SK-N-SH (cell line): ENCODE measurements around the gene MRPL36. TPM values are rescaled to one million over a fixed set of nuclear protein-coding genes. Genes with fewer than 3 reads are reported as not detected.

ENCODE experiments used
- CTCF ChIA-PET: fragments of 300-600, 350-600 bp; formaldehyde crosslinking; extraction: SDS; loops from one replicate; lab custom pipeline; 2021; lab: Yijun Ruan, JAX
- POLR2A ChIA-PET: fragments of 350-600 bp; sonication (Branson Sonifier 250); formaldehyde crosslinking; extraction: SDS; loops from one replicate; lab custom pipeline; 2020; ENCODE audit warnings: antibody characterized with exemption, inconsistent platforms; lab: Yijun Ruan, JAX
- DNase-seq: peaks from one replicate; pipeline ENCODE4 v3.0.0; 2012
- H2AFZ ChIP-seq: fragments of 200-600 bp; sonication (generic); 2 replicates; pipeline ENCODE4 v1.8.1; 2016; ENCODE audit warnings: antibody characterized with exemption, mild to moderate bottlenecking, low read depth
- H3F3A ChIP-seq: fragments of 200-600 bp; sonication (generic); replicated peaks from 2 replicates; pipeline ENCODE3; 2016; ENCODE audit warnings: antibody characterized with exemption, mild to moderate bottlenecking; ENCODE audit not compliant: insufficient read depth
- H3K27ac ChIP-seq, 2 experiments: fragments of 200-500 bp in 1 of 2; fragments of 200-600 bp in 1 of 2; sonication (Bioruptor generic) in 1 of 2; sonication (generic), shearing (Covaris generic) in 1 of 2; 2 replicates each; pipeline versions ENCODE4 v1.5.1 to v1.6.1; 2014 to 2016; ENCODE audit warnings: low read depth in 2 of 2, inconsistent platforms in 1 of 2, low read length in 1 of 2, mild to moderate bottlenecking in 1 of 2, mixed read lengths in 1 of 2
- H3K27me3 ChIP-seq: fragments of 200-600 bp; sonication (generic), shearing (Covaris generic); 2 replicates; pipeline ENCODE4 v1.6.1; 2016; ENCODE audit warnings: mixed run types; ENCODE audit not compliant: insufficient read depth
- H3K36me3 ChIP-seq, 2 experiments: fragments of 200-500 bp in 1 of 2; fragments of 200-600 bp in 1 of 2; sonication (Bioruptor generic) in 1 of 2; sonication (generic) in 1 of 2; replicated peaks in 1 of 2; 2 replicates each; pipeline versions ENCODE3 to v1.5.1; 2014 to 2016; ENCODE audit warnings: low read length in 1 of 2, mild to moderate bottlenecking in 1 of 2; ENCODE audit not compliant: insufficient read depth in 2 of 2, control insufficient read depth in 1 of 2
- H3K4me1 ChIP-seq, 2 experiments: fragments of 200-500 bp in 1 of 2; fragments of 200-600 bp in 1 of 2; sonication (Bioruptor generic) in 1 of 2; sonication (generic), shearing (Covaris generic) in 1 of 2; 2 replicates each; pipeline versions ENCODE4 v1.5.1 to v1.6.1; 2014 to 2016; ENCODE audit warnings: low read depth in 1 of 2, low read length in 1 of 2, mixed run types in 1 of 2; ENCODE audit not compliant: insufficient read depth in 2 of 2, control insufficient read depth in 1 of 2
- H3K4me2 ChIP-seq: fragments of 200-600 bp; sonication (generic), shearing (Covaris generic); 2 replicates; pipeline ENCODE4 v1.6.1; 2017; ENCODE audit warnings: mixed run types
- H3K4me3 ChIP-seq, 2 experiments: fragments of 200-500 bp in 1 of 2; fragments of 200-600 bp in 1 of 2; sonication (Bioruptor generic) in 1 of 2; sonication (generic), shearing (Covaris generic) in 1 of 2; 2 replicates each; pipeline versions ENCODE4 v1.5.1 to v1.8.1; 2014 to 2016; ENCODE audit warnings: low read depth in 2 of 2, inconsistent platforms in 1 of 2, low read length in 1 of 2, mild to moderate bottlenecking in 1 of 2, mixed read lengths in 1 of 2, moderate library complexity in 1 of 2
- H3K79me2 ChIP-seq: fragments of 200-600 bp; sonication (generic); 2 replicates; pipeline ENCODE4 v1.8.1; 2017; ENCODE audit warnings: mild to moderate bottlenecking; ENCODE audit not compliant: insufficient read depth
- H3K9ac ChIP-seq: fragments of 200-600 bp; sonication (generic); 2 replicates; pipeline ENCODE4 v1.6.1; 2017; ENCODE audit warnings: mixed run types
- H3K9me2 ChIP-seq: fragments of 200-600 bp; sonication (generic); 2 replicates; pipeline ENCODE4 v1.6.1; 2017; ENCODE audit warnings: mixed run types
- H3K9me3 ChIP-seq: fragments of 200-600 bp; sonication (generic); 2 replicates; pipeline ENCODE4 v1.6.1; 2017; ENCODE audit warnings: mixed run types, mild to moderate bottlenecking, moderate library complexity
- H4K20me1 ChIP-seq: fragments of 200-600 bp; sonication (generic); 2 replicates; pipeline ENCODE4 v1.6.1; 2017; ENCODE audit warnings: mild to moderate bottlenecking, mixed run types; ENCODE audit not compliant: insufficient read depth
- ELF1 ChIP-seq: IDR thresholded peaks from 2 replicates; pipeline ENCODE4 v1.4.0; 2012
- EP300 ChIP-seq, 2 experiments: IDR thresholded peaks; 2 replicates each; pipeline versions ENCODE4 v1.4.0 to v1.6.1; 2012; ENCODE audit warnings: borderline replicate concordance in 1 of 2, low read depth in 1 of 2, low read length in 1 of 2
- EZH2phosphoT487 ChIP-seq: fragments of 200-600 bp; sonication (generic); IDR thresholded peaks from 2 replicates; pipeline ENCODE4 v1.6.1; 2017; ENCODE audit warnings: low read depth, mixed run types, mild to moderate bottlenecking, antibody characterized with exemption, moderate library complexity, borderline replicate concordance
- GATA2 ChIP-seq: sonication (generic); formaldehyde crosslinking; IDR thresholded peaks from 2 replicates; pipeline ENCODE4 v1.5.0; 2020; ENCODE audit warnings: mild to moderate bottlenecking, missing genetic modification reagents
- JUND ChIP-seq: IDR thresholded peaks from 2 replicates; pipeline ENCODE4 v1.4.0; 2012
- RCOR1 ChIP-seq: fragments of 150-350 bp; IDR thresholded peaks from 2 replicates; pipeline ENCODE4 v1.6.1; 2017; ENCODE audit warnings: antibody characterized with exemption, low read length
- REST ChIP-seq: IDR thresholded peaks from 2 replicates; pipeline ENCODE4 v1.6.1; 2012; ENCODE audit warnings: mild to moderate bottlenecking, low read depth, low read length, moderate library complexity
- SIN3A ChIP-seq: IDR thresholded peaks from 2 replicates; pipeline ENCODE4 v1.6.1; 2012; ENCODE audit warnings: low read depth, mild to moderate bottlenecking, low read length, moderate library complexity, borderline replicate concordance
- SMC3 ChIP-seq: IDR thresholded peaks from 2 replicates; pipeline ENCODE4 v1.6.1; 2012; ENCODE audit warnings: low read depth, low read length, improper control_type of control experiment
- TCF12 ChIP-seq: IDR thresholded peaks from 2 replicates; pipeline ENCODE4 v1.4.0; 2012
- TEAD4 ChIP-seq: IDR thresholded peaks from 2 replicates; pipeline ENCODE4 v1.4.0; 2012; ENCODE audit warnings: mild to moderate bottlenecking, borderline replicate concordance; ENCODE audit not compliant: insufficient read depth
- YY1 ChIP-seq: IDR thresholded peaks from 2 replicates; pipeline ENCODE4 v1.4.0; 2012; ENCODE audit warnings: low read depth, mild to moderate bottlenecking
- WGBS: methylation state at CpG from one replicate; pipeline ENCODE4 v1.1.6; 2017; ENCODE audit warnings: low lambda C conversion rate; 5-methylcytosine and 5-hydroxymethylcytosine counted together
- polyA plus RNA-seq, 3 experiments: library from polyadenylated mRNA; depleted of rRNA; stranded (reverse); fragments of >200 nt; gene quantifications; 2 replicates each; pipeline ENCODE4 v1.2.3, GENCODE V29; 2012
- TF ChIP-seq, protein P1 (sequence below): fragments of 200-600 bp; sonication (generic); IDR thresholded peaks from 2 replicates; pipeline ENCODE4 v1.6.1; 2017; ENCODE audit warnings: antibody characterized with exemption, mild to moderate bottlenecking, moderate library complexity
- TF ChIP-seq, protein P2 (sequence below): IDR thresholded peaks from 2 replicates; pipeline ENCODE4 v1.4.0; 2012; ENCODE audit warnings: low read depth, borderline replicate concordance

The MRPL36 gene
- polyA plus RNA-seq, 1 of the 3 experiments (the other 2 are of a cell fraction): 78.4 TPM

- Histone ChIP-seq H3F3A (no peaks in the 10 kb centered on the region), H4K20me1 (no peaks in the 10 kb centered on the region; the same call in 1 of the 2 replicates), H3K27me3 (no peaks in the 10 kb centered on the region), H3K27ac (no peak overlapping the region; a peak in 1 of 4 replicates), H3K4me2 (no peak overlapping the region), H3K79me2 (peaks cover 40% of the 10 kb centered on the region), H2AFZ (no peak overlapping the region), H3K4me1 (no peaks in the 10 kb centered on the region), H3K9me3 (no peaks in the 10 kb centered on the region), H3K9ac (no peak overlapping the region), H3K9me2 (no peaks in the 10 kb centered on the region), H3K36me3 (peaks cover 50 to 89% of the 10 kb centered on the region in 2 experiments), H3K4me3 (no peak overlapping the region)
- DNase-seq: no peak
- POLR2A ChIA-PET: no interaction called here
- no peak for TF ChIP-seq REST
- TF ChIP-seq EZH2phosphoT487: no peak
- no peak for TF ChIP-seq TEAD4
- TF ChIP-seq, protein P1, sequence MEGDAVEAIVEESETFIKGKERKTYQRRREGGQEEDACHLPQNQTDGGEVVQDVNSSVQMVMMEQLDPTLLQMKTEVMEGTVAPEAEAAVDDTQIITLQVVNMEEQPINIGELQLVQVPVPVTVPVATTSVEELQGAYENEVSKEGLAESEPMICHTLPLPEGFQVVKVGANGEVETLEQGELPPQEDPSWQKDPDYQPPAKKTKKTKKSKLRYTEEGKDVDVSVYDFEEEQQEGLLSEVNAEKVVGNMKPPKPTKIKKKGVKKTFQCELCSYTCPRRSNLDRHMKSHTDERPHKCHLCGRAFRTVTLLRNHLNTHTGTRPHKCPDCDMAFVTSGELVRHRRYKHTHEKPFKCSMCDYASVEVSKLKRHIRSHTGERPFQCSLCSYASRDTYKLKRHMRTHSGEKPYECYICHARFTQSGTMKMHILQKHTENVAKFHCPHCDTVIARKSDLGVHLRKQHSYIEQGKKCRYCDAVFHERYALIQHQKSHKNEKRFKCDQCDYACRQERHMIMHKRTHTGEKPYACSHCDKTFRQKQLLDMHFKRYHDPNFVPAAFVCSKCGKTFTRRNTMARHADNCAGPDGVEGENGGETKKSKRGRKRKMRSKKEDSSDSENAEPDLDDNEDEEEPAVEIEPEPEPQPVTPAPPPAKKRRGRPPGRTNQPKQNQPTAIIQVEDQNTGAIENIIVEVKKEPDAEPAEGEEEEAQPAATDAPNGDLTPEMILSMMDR: no peak
- TF ChIP-seq TCF12: no peak
- CTCF ChIA-PET: no interaction called here
- 64% methylated on average over 3 of the region's 3 CpGs for WGBS
Observed at GRCh38 chr5:1808439-1808838, 8.8 kb upstream of the MRPL36 start.

DNA sequence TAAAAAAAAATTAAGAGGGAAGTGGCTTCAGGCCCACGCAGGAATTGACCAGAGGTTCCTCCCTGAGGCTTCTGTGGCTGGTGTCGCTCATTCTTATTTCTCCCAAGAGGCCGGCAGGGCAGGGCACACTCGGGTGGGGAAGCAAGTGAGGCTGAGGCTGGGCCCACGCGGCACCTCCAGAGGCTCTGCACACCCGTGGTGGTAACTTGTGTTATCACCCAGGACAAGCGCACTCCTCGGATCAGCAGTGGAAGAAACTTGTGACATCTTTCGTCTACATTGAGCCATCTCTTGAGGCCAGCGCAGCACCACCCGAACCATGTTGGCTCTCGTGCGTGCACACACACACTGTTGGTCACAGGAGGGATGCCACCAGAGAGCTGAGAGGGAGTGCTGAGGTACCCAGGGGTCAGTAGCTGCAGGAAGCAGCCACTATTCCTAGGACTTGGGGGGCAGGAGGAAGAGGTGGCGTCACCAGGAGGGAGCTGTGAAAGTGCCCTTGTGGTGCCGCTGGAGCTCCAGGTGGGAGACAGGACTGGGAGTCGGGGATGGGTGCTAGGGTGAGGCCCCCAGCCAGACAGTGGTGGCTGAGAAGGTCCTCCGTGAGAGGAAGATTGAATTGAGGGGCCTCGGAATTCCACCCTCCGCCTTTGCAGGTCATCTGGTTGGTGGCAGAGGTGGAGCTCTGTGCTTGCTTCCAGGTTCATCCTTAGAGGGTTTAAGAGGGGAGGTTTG is 8.0 kb upstream of the MRPL36 start:
- no peaks in the 10 kb centered on the region for H3K9me3 ChIP-seq
- ChIA-PET CTCF (no interaction called here), POLR2A (no interaction called here)
- H3K4me2 ChIP-seq: no peak overlapping the region
- 91% methylated on average over 15 of the region's 20 CpGs for WGBS
- no peaks in the 10 kb centered on the region for H3K4me1 ChIP-seq
- no peak overlapping the region for H2AFZ ChIP-seq
- no peak for TF ChIP-seq YY1
- no peak for TF ChIP-seq SIN3A
- TF ChIP-seq GATA2: no peak
- TF ChIP-seq ELF1: no peak
- TF ChIP-seq, protein P2, sequence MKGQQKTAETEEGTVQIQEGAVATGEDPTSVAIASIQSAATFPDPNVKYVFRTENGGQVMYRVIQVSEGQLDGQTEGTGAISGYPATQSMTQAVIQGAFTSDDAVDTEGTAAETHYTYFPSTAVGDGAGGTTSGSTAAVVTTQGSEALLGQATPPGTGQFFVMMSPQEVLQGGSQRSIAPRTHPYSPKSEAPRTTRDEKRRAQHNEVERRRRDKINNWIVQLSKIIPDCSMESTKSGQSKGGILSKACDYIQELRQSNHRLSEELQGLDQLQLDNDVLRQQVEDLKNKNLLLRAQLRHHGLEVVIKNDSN: no peak
- no peak for TF ChIP-seq SMC3
- no peak for TF ChIP-seq JUND
- TF ChIP-seq RCOR1: no peak
- TF ChIP-seq EP300 (IDR thresholded peaks at IDR 0.05; ENCODE audit: borderline replicate concordance in 1 of 2, low read depth in 1 of 2, low read length in 1 of 2): no peak
- DNase-seq: no peak
- no peak overlapping the region for H3K4me3 ChIP-seq
- H3K27ac ChIP-seq: no peak overlapping the region
- peaks cover 58 to 91% of the 10 kb centered on the region in 2 experiments for H3K36me3 ChIP-seq
- no peaks in the 10 kb centered on the region for H3K27me3 ChIP-seq
- no peaks in the 10 kb centered on the region; the same call in 1 of the 2 replicates for H4K20me1 ChIP-seq
- no peaks in the 10 kb centered on the region for H3K9me2 ChIP-seq
- no peak overlapping the region for H3K9ac ChIP-seq
- H3F3A ChIP-seq: no peaks in the 10 kb centered on the region
- H3K79me2 ChIP-seq: peaks cover 49% of the 10 kb centered on the region
